DOHH2 (cell line): ENCODE results near the gene DHTKD1.

ENCODE experiments used
- H3F3A ChIP-seq: fragments of 200-600 bp; sonication (generic), shearing (Covaris generic); 2 replicates; pipeline ENCODE4 v1.6.0; 2016; ENCODE audit warnings: antibody characterized with exemption, mild to moderate bottlenecking; ENCODE audit not compliant: control insufficient read depth, insufficient read depth
- H3K27ac ChIP-seq: fragments of 200-600 bp; sonication (generic); 2 replicates; pipeline ENCODE4 v1.5.1; 2014; ENCODE audit warnings: low read depth, mild to moderate bottlenecking, low read length, moderate library complexity
- H3K27me3 ChIP-seq: fragments of 200-600 bp; sonication (generic); 2 replicates; pipeline ENCODE4 v1.6.1; 2014; ENCODE audit warnings: mild to moderate bottlenecking, low read length, mixed read lengths; ENCODE audit not compliant: control insufficient read depth
- H3K36me3 ChIP-seq: fragments of 200-600 bp; sonication (generic); 2 replicates; pipeline ENCODE4 v1.6.1; 2014; ENCODE audit warnings: mild to moderate bottlenecking, low read length, moderate library complexity, mixed read lengths; ENCODE audit not compliant: control insufficient read depth
- H3K4me1 ChIP-seq: fragments of 200-600 bp; sonication (generic); 2 replicates; pipeline ENCODE4 v1.6.1; 2014; ENCODE audit warnings: mild to moderate bottlenecking, low read length, mixed read lengths; ENCODE audit not compliant: control insufficient read depth
- H3K4me2 ChIP-seq: fragments of 200-600 bp; sonication (generic); 2 replicates; pipeline ENCODE4 v1.6.0; 2014; ENCODE audit warnings: mild to moderate bottlenecking, low read length, moderate library complexity
- H3K4me3 ChIP-seq: fragments of 200-600 bp; sonication (generic); 2 replicates; pipeline ENCODE4 v1.5.1; 2014; ENCODE audit warnings: mild to moderate bottlenecking, low read length, mixed read lengths
- H3K79me2 ChIP-seq: fragments of 200-600 bp; sonication (generic); 2 replicates; pipeline ENCODE4 v1.6.1; 2014; ENCODE audit warnings: mild to moderate bottlenecking, low read length, mixed read lengths; ENCODE audit not compliant: control insufficient read depth
- H3K9me2 ChIP-seq: fragments of 200-600 bp; sonication (generic); replicated peaks from 2 replicates; pipeline ENCODE4 v1.6.1; 2014; ENCODE audit warnings: mild to moderate bottlenecking, low read length, mixed read lengths; ENCODE audit not compliant: control insufficient read depth
- H3K9me3 ChIP-seq: fragments of 200-600 bp; sonication (generic); 2 replicates; pipeline ENCODE4 v1.6.1; 2014; ENCODE audit warnings: antibody characterized with exemption, low read length, mixed read lengths; ENCODE audit not compliant: control insufficient read depth, insufficient read depth
- H4K20me1 ChIP-seq: fragments of 200-600 bp; sonication (generic); 2 replicates; pipeline ENCODE4 v1.6.0; 2014; ENCODE audit warnings: low read depth, mild to moderate bottlenecking, antibody characterized with exemption, low read length, moderate library complexity; ENCODE audit not compliant: control insufficient read depth, insufficient read depth
- EZH2phosphoT487 ChIP-seq: fragments of 200-600 bp; sonication (generic); IDR thresholded peaks from 2 replicates; pipeline ENCODE4 v1.6.1; 2017; ENCODE audit warnings: borderline replicate concordance, mild to moderate bottlenecking, antibody characterized with exemption, low read length, moderate library complexity, mixed read lengths
- TF ChIP-seq, protein P1 (sequence below): fragments of 200-600 bp; sonication (generic); IDR thresholded peaks from one replicate; pipeline ENCODE4 v1.5.1; 2014; ENCODE audit warnings: antibody characterized with exemption, mild to moderate bottlenecking, low read depth, low read length; ENCODE audit not compliant: poor library complexity, severe bottlenecking

The DHTKD1 gene

GRCh38 chr10:12042797-12043651 is 25.7 kb upstream of the DHTKD1 start, which contains the start of gene UPF2:
Gene UPF2 (minus strand): TSS chr10:12042809. CDS start chr10:12035423, 7,386 bp downstream.
- peak within 1 kb of the TSS; percentile 91 for H3K4me3 ChIP-seq
- H3F3A ChIP-seq = peaks cover 10% of the 10 kb centered on the region
- peaks cover 26% of the 10 kb centered on the region for H3K36me3 ChIP-seq
- H3K27ac ChIP-seq = peak within 1 kb of the TSS; percentile 81
- H3K79me2 ChIP-seq = peaks cover 46% of the 10 kb centered on the region
- H3K4me2 ChIP-seq = peak within 1 kb of the TSS; percentile 90
- no peaks in the 10 kb centered on the region for H3K9me3 ChIP-seq
- H3K9me2 ChIP-seq = no peaks in the 10 kb centered on the region
- H3K27me3 ChIP-seq = no peaks in the 10 kb centered on the region
- peaks cover 30% of the 10 kb centered on the region for H3K4me1 ChIP-seq
- no peak for TF ChIP-seq EZH2phosphoT487
- TF ChIP-seq, protein P1, sequence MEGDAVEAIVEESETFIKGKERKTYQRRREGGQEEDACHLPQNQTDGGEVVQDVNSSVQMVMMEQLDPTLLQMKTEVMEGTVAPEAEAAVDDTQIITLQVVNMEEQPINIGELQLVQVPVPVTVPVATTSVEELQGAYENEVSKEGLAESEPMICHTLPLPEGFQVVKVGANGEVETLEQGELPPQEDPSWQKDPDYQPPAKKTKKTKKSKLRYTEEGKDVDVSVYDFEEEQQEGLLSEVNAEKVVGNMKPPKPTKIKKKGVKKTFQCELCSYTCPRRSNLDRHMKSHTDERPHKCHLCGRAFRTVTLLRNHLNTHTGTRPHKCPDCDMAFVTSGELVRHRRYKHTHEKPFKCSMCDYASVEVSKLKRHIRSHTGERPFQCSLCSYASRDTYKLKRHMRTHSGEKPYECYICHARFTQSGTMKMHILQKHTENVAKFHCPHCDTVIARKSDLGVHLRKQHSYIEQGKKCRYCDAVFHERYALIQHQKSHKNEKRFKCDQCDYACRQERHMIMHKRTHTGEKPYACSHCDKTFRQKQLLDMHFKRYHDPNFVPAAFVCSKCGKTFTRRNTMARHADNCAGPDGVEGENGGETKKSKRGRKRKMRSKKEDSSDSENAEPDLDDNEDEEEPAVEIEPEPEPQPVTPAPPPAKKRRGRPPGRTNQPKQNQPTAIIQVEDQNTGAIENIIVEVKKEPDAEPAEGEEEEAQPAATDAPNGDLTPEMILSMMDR = no peak
- H4K20me1 ChIP-seq = peaks cover 4% of the 10 kb centered on the region; the same call in 1 of the 2 replicates

DNA sequence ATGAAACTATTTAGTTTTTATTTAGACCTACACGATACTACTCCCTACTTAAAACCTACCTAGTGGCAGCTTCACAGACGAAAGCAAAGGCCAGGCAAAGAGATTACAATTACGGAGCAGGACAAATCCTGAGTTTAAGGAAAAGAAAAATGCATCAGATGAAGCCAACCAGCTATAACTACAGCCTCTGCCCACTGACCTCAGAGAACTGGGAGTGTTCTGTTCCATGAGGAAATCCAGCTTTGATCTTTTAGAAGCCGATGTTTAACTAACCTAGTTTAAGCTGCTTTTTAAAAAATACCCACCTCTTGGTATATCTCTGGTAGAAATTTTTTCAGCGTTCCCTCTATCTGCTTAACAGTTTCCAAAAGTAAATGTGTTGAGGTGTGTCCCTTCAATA is 23.2 kb upstream of the DHTKD1 start:
- Histone ChIP-seq H3F3A (peaks cover 10% of the 10 kb centered on the region), H3K4me1 (peaks cover 37% of the 10 kb centered on the region), H4K20me1 (peaks cover 4% of the 10 kb centered on the region; the same call in 1 of the 2 replicates), H3K36me3 (peaks cover 19% of the 10 kb centered on the region), H3K9me3 (no peaks in the 10 kb centered on the region), H3K4me3 (no peak overlapping the region), H3K4me2 (no peak overlapping the region), H3K27ac (no peak overlapping the region), H3K9me2 (no peaks in the 10 kb centered on the region), H3K79me2 (peaks cover 21% of the 10 kb centered on the region), H3K27me3 (no peaks in the 10 kb centered on the region)
- TF ChIP-seq, protein P1 = no peak
- no peak for TF ChIP-seq EZH2phosphoT487

DNA sequence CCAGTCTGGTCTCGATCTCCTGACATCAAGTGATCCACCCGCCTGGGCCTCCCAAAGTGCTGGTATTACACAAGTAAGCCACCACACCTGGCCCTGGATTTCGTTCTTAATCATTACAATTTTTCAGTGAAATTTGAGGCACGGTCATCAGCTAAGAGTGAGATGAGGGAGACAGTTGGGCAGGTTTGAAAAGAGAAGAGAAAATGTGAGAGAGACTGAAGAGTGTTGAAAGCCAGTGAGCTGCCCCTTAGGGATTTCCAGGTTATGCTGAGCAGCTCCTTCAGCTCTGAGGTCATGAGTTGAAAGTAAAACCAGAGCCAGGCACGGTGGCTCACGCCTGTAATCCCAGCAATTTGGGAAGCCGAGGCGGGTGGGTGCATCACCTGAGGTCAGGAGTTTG is 20.2 kb upstream of the DHTKD1 start:
- H3K4me2 ChIP-seq = no peak overlapping the region
- no peaks in the 10 kb centered on the region for H3K9me3 ChIP-seq
- H3K79me2 ChIP-seq = no peaks in the 10 kb centered on the region
- H3K4me1 ChIP-seq = peaks cover 50% of the 10 kb centered on the region
- H3K36me3 ChIP-seq = no peaks in the 10 kb centered on the region
- H4K20me1 ChIP-seq = no peaks in the 10 kb centered on the region
- no peaks in the 10 kb centered on the region for H3K9me2 ChIP-seq
- no peak overlapping the region for H3K4me3 ChIP-seq
- peaks cover 10% of the 10 kb centered on the region for H3F3A ChIP-seq
- no peaks in the 10 kb centered on the region for H3K27me3 ChIP-seq
- no peak for TF ChIP-seq EZH2phosphoT487
- TF ChIP-seq, protein P1 = no peak
- H3K27ac ChIP-seq = no peak overlapping the region
